ENCODE data around the gene COL7A1.

The COL7A1 gene

GRCh38 chr3:48591886-48592518 lies 3.1 kb downstream of the COL7A1 start:
- DNase-seq (ENCODE audit: low read depth): no peak

- no peak for DNase-seq (ENCODE audit: low read depth)
Measured at GRCh38 chr3:48591436-48591835, 3.7 kb downstream of the COL7A1 start.

DNA sequence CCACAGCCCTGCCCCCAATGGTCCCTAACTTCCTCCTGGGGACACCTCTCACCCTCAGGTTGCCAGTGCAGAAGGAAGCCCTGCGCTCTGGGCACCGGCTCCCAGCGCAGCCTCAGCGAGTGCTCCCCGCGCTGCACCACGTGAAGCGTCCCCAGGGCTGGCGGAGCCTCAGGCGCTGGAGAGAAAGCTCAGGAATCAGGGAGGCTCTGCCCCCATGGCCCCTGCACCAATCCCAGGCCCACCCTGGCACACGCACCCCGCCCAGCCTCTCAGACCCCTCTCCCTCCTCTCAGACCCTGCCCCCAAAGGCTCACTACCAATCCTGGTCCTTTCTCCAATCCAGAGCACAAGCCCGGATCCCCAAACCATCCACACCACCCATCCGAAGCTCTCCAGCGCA lies 6.9 kb downstream of the COL7A1 start:
- DNase-seq (ENCODE audit: low read depth): no peak

GRCh38 chr3:48587686-48588085 lies 7.4 kb downstream of the COL7A1 start:
- DNase-seq (ENCODE audit: low read depth): no peak

DNA sequence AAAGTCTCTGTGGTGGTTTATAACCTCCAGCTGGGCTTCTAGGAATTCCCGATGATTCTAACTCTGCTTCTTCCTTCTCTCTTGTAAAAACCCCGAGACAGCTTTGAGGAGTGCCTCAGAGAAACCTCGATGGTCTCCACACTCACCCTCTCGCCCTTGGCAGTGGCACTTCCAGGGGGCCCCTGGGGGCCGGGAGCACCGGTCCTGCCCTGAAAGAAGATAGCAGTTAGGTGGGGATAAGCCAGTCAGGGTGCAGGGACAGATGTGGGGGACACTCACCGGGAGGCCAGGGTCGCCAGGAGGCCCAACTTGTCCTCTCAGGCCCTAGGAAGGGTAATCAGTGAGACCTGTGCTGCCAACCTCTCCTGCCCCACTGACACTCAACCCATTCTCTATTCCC lies 9.7 kb downstream of the COL7A1 start:
- DNase-seq (ENCODE audit: low read depth): no peak

GRCh38 chr3:48584836-48585235 lies 10.3 kb downstream of the COL7A1 start:
- DNase-seq (ENCODE audit: low read depth): no peak

DNA sequence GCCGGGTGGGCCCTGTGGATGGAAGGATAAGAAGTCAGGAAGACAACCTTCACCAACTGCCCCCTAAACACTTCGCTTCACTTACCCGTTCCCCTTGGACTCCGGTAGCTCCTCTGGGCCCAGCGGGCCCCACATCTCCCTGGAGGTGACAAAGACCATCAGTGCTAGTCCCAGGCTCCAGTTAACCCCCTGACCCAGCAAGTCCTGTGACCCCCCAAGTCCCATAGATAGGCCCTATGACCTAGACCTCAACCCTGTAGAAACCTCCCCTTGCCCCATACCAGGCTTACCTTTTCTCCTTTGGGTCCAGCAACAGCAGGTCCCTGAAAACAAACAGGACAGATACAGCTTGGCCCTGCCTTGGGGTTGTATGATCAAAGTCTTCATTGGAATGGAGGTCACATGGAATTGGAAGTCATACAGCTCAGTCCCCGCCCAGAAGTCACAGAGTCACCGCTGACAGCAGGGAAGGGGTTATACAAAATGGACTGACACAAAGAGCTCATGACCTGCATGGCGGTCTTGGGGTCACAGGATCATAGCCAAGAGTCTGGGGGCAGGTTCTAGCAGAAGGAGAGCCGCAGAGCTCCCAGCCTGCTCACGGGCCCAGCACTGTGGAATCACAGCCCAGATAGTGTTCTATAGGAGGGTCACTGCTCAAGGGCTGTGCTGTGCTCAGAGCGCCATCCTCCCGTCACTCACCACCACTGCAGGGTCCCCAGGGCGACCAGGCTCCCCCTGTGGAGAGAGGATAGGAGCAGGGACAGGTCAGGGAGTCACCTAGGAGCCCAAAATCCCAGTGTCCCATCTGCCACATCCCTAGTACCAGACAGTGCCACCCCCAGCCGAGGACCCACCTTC lies 13.3 kb downstream of the COL7A1 start:
- no peak for DNase-seq (ENCODE audit: low read depth)

GRCh38 chr3:48576647-48577046 lies 18.5 kb downstream of the COL7A1 start:
- DNase-seq (ENCODE audit: low read depth): no peak

GRCh38 chr3:48575366-48575765 lies 19.8 kb downstream of the COL7A1 start:
- no peak for DNase-seq (ENCODE audit: low read depth)

- no peak for DNase-seq (ENCODE audit: low read depth)
Measured at GRCh38 chr3:48573973-48574585, 21.1 kb downstream of the COL7A1 start.

DNA sequence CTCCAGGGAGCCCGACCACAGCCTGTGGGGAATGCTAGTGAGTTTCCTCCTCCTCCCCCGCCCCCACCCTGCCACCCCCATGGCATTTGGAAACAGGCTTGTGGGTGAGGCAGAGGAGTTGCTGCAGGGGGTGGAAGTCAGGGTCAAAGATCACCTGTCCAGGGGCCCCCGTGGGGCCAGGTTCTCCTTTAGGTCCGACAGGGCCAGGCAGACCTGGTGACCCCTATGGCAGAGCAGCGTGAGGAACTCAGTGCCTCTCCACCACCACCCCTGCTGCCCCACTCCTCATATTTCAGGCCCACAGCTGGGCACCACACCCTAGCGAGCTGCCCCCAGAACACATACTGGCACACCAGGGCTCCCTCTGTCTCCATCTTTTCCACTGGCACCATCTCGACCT lies 22.6 kb downstream of the COL7A1 start:
- no peak for DNase-seq (ENCODE audit: low read depth)

DNA sequence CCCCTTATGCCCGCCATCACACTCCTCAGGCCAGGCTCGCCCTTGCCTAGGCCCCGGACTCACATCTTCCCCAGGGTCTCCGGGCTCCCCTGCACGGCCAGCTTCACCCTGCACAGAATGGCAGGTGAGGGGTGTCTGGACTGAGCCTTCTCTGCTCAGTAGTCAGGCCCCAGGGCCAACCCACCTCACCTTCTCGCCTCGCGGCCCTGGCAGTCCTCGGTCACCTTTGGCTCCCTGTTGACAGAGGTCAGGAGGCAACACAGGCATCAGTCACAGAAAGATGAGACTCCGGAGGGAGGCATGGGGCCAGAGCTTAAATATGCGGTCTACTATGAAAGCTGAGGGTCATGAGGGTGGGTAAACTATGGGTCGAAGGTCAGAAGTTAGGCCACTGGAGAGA lies 23.2 kb downstream of the COL7A1 start:
- DNase-seq (ENCODE audit: low read depth): no peak

DNA sequence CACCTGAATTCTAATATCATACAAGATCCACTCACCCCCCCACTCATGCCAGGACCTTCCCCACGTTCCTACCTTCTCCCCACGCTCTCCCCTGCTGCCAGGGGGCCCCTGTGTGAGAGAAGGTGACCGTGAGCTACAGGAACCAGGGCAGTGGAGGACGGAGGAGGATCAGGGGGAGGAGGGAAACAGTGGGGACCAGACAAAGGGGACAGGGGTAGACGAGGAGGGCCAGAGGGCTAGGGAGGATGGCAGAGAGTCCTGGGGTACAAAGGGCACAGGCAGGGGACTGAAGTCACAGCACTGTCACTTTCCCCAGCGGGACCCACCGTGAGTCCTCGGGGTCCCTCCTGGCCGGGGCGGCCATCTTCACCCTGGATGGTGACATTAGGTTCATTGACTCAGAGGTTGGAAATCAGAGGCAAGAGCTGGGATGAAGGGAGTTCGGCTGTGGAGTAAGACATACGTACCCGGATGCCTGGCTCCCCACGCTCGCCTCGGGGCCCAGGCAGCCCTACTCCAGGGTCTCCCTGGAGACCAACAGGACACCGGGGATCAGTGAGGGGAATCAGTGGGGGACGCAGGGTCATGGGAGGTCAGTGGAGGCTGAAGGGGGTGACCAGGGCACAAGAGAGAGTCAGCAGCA lies 25.2 kb downstream of the COL7A1 start:
- no peak for DNase-seq (ENCODE audit: low read depth)

GRCh38 chr3:48569400-48569799 lies 25.7 kb downstream of the COL7A1 start:
- DNase-seq (ENCODE audit: low read depth): no peak

DNA sequence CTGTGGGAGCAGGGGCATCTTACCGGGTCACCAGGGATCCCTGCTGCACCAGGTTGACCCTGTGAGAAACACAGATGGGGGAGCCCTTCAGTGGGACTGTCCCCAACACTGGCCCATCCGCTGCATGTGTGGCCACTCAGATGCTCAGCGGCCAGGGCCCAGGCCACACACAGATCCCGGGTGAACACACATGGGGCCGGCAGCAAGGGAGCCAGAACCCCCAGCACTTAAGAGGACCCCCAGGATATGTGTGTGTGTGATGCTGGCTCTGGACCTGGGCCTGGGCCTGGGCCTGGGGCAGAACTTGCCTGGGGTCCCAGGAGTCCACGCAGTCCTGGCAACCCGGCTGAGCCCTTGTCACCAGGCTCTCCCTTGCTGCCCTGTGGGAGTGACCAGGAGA lies 26.7 kb downstream of the COL7A1 start:
- DNase-seq (ENCODE audit: low read depth): no peak

DNA sequence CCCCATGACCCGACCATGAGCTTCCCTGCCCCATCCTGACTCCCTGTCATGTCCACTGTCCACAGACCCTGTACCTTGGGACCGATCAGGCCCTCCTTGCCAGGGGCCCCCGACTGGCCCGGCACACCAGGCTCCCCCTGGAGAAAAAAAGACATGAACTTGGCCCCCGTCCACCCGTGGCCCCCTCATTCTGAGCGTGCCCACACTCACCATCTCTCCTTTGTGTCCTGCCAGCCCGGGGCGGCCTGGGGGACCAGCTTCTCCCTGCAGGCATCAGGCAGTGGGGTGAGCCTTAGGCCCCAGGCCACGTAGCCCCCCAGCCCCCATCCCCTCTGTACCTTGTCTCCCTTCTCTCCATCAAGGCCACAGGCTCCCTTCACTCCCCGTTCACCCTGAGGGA lies 27.6 kb downstream of the COL7A1 start:
- no peak for DNase-seq (ENCODE audit: low read depth)

DNA sequence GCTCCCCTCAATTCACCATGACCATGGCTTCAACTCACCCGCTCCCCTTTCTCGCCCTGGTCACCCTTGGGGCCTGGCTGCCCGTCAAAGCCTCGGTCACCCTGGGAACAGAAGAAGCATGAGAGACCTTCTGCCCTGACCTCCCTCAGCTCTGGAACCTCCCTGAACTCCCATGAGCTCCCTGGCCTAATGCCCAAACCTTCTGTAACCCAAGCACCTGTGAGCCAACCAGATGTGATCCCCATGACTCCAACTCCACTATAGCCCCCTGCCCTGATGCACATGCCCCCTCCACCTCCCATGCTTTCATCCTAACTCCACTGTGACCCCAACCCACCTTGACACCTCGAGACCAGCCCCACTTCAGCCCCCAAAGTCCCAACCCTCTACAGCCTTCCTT lies 28.0 kb downstream of the COL7A1 start:
- no peak for DNase-seq (ENCODE audit: low read depth)

GRCh38 chr3:48566401-48566760 lies 28.7 kb downstream of the COL7A1 start:
- DNase-seq (ENCODE audit: low read depth): no peak

DNA sequence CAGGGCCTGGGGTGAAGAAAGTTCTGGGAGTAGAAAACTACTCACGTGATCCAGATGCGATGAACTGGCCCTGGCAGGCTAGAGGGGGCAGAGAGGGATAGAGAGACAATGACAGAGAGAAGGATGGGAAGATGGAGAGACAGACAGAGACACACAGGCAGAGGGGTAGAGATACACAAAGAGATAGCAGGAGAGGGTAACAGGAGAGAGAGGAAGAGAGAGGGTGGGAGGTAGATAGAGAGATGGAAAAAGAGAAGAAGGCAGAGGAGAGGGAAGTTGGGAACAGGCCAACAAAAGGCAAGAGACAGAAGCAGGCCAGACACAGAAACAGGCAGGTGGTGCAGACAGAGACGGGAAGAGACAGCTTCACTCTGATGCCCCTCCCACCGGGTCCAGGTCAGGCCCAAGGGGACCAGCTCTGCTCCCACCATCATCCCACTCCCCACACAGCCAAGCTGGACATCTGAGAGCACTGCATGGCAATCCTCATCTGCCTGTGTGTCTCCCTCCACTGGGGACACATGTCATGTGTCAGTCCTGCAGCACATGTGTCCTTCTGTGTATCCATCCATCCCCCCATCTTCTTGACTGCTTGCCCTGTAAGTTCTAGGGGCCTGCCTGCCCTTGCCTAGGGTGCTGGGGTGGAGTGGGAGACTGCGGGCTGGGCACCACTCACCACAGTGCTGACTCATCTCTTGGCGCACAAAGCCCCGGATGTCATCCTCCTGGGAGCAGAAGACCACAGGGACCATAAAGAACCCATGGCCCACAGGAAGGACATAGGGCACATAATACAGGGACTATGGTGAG lies 29.3 kb downstream of the COL7A1 start:
- no peak for DNase-seq (ENCODE audit: low read depth)

DNA sequence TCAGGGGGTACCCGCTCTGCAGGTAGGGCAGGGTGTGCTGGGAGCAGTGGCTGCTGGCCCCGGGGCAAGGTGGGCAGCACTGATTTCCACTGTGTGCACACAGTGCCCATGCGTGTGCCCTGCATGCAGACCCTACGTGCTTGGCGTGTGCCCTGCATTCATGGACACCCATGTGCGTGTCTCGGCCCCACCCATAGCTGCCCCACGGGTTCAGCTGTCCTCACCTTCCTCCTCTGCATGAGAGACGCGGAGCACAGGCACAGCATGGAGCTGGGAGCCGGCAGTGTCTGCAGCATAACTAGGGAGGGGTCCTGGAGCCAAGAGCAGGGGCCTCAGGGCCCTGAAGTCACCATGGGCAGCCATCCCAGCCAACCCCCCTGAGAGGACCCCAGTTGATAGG lies 29.9 kb downstream of the COL7A1 start:
- no peak for DNase-seq (ENCODE audit: low read depth)

DNA sequence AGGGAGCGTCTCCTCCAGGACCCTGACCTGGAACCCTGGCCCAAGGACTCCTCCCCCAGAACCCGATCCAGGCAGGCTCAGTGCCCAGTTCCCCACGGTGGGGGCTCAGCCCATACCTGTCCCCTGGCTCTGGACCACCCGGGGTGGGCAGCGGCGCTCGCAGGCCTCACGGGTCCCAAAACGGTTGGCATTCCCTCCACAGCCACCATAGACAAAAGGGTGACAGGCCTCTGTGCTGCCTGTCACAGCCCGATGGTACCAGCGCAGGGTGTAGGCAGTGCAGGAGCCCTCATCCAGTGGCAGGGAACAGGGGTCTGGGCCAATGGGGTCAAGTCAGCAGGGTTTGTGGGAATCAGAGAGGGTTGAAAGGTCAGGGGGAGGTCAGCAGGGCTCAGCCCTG lies 30.5 kb downstream of the COL7A1 start:
- no peak for DNase-seq (ENCODE audit: low read depth)

DNA sequence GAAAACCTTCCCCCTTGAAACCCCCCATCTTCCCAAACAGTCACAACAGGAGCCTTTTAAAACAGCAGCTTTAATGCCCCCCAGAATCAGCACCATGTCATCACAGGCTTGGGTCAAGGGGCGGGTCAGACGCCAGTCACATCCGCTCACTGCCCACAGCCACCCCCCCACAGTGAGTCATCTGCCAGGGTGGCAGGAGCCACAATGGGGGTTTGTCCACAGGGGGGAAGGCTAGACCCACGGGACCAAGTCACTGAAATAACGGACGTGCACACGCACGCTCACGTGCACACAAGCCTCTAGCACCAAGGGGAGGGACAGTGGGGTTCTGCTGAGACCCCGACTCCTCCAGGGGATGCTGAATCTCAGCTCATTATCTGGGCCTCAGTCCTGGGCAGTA lies 31.1 kb downstream of the COL7A1 start:
- DNase-seq (ENCODE audit: low read depth): no peak

Measured in non-pigmented ciliary epithelial cell (primary cell).